GM18858 (cell line): ENCODE data around the gene TSC2.
"Not testable (repeated sequence)": the region's sequence is repeated elsewhere in the genome, so short reads cannot be mapped to it uniquely, and the experiment has no call there.

ENCODE experiments used
- ATAC-seq: cut with Tn5 transposase; IDR thresholded peaks from one replicate; pipeline ENCODE4 v1.9.1; 2021; ENCODE audit not compliant: unreplicated experiment

The TSC2 gene

GRCh38 chr16:2009791-2010510 is 37.8 kb upstream of the TSC2 start, which contains the start of gene ZNF598:
ZNF598 (minus strand) TSS chr16:2009821.
- ATAC-seq: peak; percentile 44

GRCh38 chr16:2011726-2012125 is 36.1 kb upstream of the TSC2 start:
- not testable (repeated sequence) for ATAC-seq

GRCh38 chr16:2013527-2013926 is 34.3 kb upstream of the TSC2 start:
- no peak for ATAC-seq

- no peak for ATAC-seq
Measured at GRCh38 chr16:2015117-2015946, 32.5 kb upstream of the TSC2 start.

GRCh38 chr16:2015947-2016208 is 31.9 kb upstream of the TSC2 start:
- ATAC-seq: no peak

- no peak for ATAC-seq
Measured at GRCh38 chr16:2016407-2016922, 31.3 kb upstream of the TSC2 start.

GRCh38 chr16:2019518-2019920 is 28.3 kb upstream of the TSC2 start, which contains the start of gene NPW:
NPW (plus strand) TSS chr16:2019785.
- ATAC-seq: no peak

- no peak for ATAC-seq
Measured at GRCh38 chr16:2019921-2020831, 27.6 kb upstream of the TSC2 start.

GRCh38 chr16:2022723-2023091 is 25.1 kb upstream of the TSC2 start:
- no peak for ATAC-seq

- peak; percentile 58 for ATAC-seq
Measured at GRCh38 chr16:2023092-2024031, 24.4 kb upstream of the TSC2 start.

GRCh38 chr16:2024032-2024420 is 23.8 kb upstream of the TSC2 start:
- ATAC-seq: no peak

GRCh38 chr16:2025251-2025650 is 22.5 kb upstream of the TSC2 start:
- ATAC-seq: no peak

GRCh38 chr16:2025878-2026460 is 21.8 kb upstream of the TSC2 start:
- ATAC-seq: no peak

- no peak for ATAC-seq
Measured at GRCh38 chr16:2026461-2027023, 21.2 kb upstream of the TSC2 start, which contains the start of gene NHERF2. NHERF2 (plus strand) TSS chr16:2026902; CDS start chr16:2027006, 104 bp downstream.

GRCh38 chr16:2027024-2028010 is 20.5 kb upstream of the TSC2 start:
- no peak for ATAC-seq

- no peak for ATAC-seq
Measured at GRCh38 chr16:2028146-2028545, 19.6 kb upstream of the TSC2 start.

- ATAC-seq: no peak
Measured at GRCh38 chr16:2028620-2029220, 19.1 kb upstream of the TSC2 start.

GRCh38 chr16:2029350-2029749 is 18.4 kb upstream of the TSC2 start:
- no peak for ATAC-seq
